ENCODE data around the gene HOTAIR.

HOTAIR gene

GRCh38 chr12:53974084-53975063 lies at the start of gene HOTAIR:
Gene HOTAIR (minus strand): TSS chr12:53974954.
- DNase-seq, result no peak

- DNase-seq, result no peak
Measured at GRCh38 chr12:54024127-54024526, 49.4 kb upstream of the HOTAIR start.

- DNase-seq, result no peak
Measured at GRCh38 chr12:54022960-54023884, 48.5 kb upstream of the HOTAIR start.

- DNase-seq, result no peak
Measured at GRCh38 chr12:54021432-54022013, 46.8 kb upstream of the HOTAIR start.

- no peak for DNase-seq
Measured at GRCh38 chr12:54020591-54021405, 46.0 kb upstream of the HOTAIR start.

- DNase-seq, result no peak
Measured at GRCh38 chr12:54019924-54020590, 45.3 kb upstream of the HOTAIR start.

- no peak for DNase-seq
Measured at GRCh38 chr12:54019091-54019811, 44.5 kb upstream of the HOTAIR start.

- DNase-seq, result no peak
Measured at GRCh38 chr12:54018468-54018984, 43.8 kb upstream of the HOTAIR start.

- DNase-seq, result peak; percentile 53 to 58
Measured at GRCh38 chr12:54017878-54018467, 43.2 kb upstream of the HOTAIR start.

GRCh38 chr12:54017027-54017788 lies 42.5 kb upstream of the HOTAIR start:
- DNase-seq, result no peak

- DNase-seq, result no peak
Measured at GRCh38 chr12:54016478-54016964, 41.8 kb upstream of the HOTAIR start.

- DNase-seq, result no peak
Measured at GRCh38 chr12:54016051-54016450, 41.3 kb upstream of the HOTAIR start.

GRCh38 chr12:54015018-54015931 lies 40.5 kb upstream of the HOTAIR start:
- no peak for DNase-seq

- no peak for DNase-seq
Measured at GRCh38 chr12:54014377-54015017, 39.7 kb upstream of the HOTAIR start.

- DNase-seq, result no peak
Measured at GRCh38 chr12:54012631-54013409, 38.1 kb upstream of the HOTAIR start.

- DNase-seq, result no peak
Measured at GRCh38 chr12:54011665-54012532, 37.1 kb upstream of the HOTAIR start.

All from activated CD4-positive, alpha-beta T cell treated with anti-CD3 and anti-CD28 coated beads, Interleukin-2, amount 50 U/mL, for 4 hours (primary cell).